HepG2 (cell line): ENCODE data around the gene PCBP2. TPM values are rescaled to one million over a fixed set of nuclear protein-coding genes. Genes with fewer than 3 reads are reported as not detected.

ENCODE experiments used
- ATAC-seq: fragments of 200-7000 bp; cut with Tn5 transposase; 3 replicates; pipeline ENCODE4 v1.9.1; 2020; ENCODE audit warnings: mild to moderate bottlenecking, moderate library complexity
- BruUV-seq: library from RNA; stranded (reverse); fragments of 400-500 nt; replicated peaks from 2 replicates; lab custom pipeline; 2021; lab: Mats Ljungman, UMichigan
- CTCF ChIA-PET: fragments of 300-600 bp; formaldehyde crosslinking; extraction: SDS; loops from one replicate; lab custom pipeline; 2021; ENCODE audit warnings: low total read pairs, inconsistent platforms, low intra/inter-chr PET ratio; lab: Yijun Ruan, JAX
- POLR2A ChIA-PET: fragments of 350-600 bp; sonication (Branson Sonifier 250); formaldehyde crosslinking; loops from one replicate; lab custom pipeline; 2020; ENCODE audit warnings: antibody characterized with exemption, inconsistent platforms; lab: Yijun Ruan, JAX
- DNase-seq: peaks from one replicate; pipeline ENCODE4 v3.0.0-alpha.2; 2015; ENCODE audit warnings: low spot score
- FAIRE-seq: peaks from 3 replicates; lab custom pipeline; 2011; peaks lifted over from hg19 to GRCh38; lab: Jason Lieb, UNC
- H2AFZ ChIP-seq: one replicate; pipeline ENCODE4 v1.6.1; 2011; ENCODE audit warnings: low read length, inconsistent platforms
- H3K27ac ChIP-seq: fragments of 300-600 bp; 3 replicates; pipeline ENCODE4 v1.8.0; 2011; ENCODE audit warnings: mixed run types, mild to moderate bottlenecking, mixed read lengths, low read length, inconsistent platforms; ENCODE audit not compliant: insufficient read depth; ENCODE audit errors: extremely low read length
- H3K27me3 ChIP-seq, 2 experiments: fragments of 200-600 bp in 1 of 2; 2 replicates in 1 of 2; 3 replicates in 1 of 2; pipeline versions ENCODE4 v1.6.0 to v1.8.0; 2011; ENCODE audit warnings: low read length in 2 of 2, mild to moderate bottlenecking in 2 of 2, moderate library complexity in 2 of 2, inconsistent platforms in 1 of 2; ENCODE audit not compliant: insufficient read depth in 2 of 2, control insufficient read depth in 1 of 2
- H3K36me3 ChIP-seq, 2 experiments: fragments of 200-600 bp in 1 of 2; replicated peaks in 1 of 2; 2 replicates in 1 of 2; 3 replicates in 1 of 2; pipeline versions ENCODE4 v1.5.1 to v1.8.0; 2011; ENCODE audit warnings: low read length in 2 of 2, inconsistent platforms in 1 of 2; ENCODE audit not compliant: insufficient read depth in 2 of 2, control insufficient read depth in 1 of 2
- H3K4me1 ChIP-seq: 2 replicates; pipeline ENCODE4 v1.5.1; 2012; ENCODE audit warnings: low read length, inconsistent platforms; ENCODE audit not compliant: insufficient read depth
- H3K4me2 ChIP-seq: 2 replicates; pipeline ENCODE4 v1.6.0; 2011; ENCODE audit warnings: low read depth, low read length, inconsistent platforms
- H3K4me3 ChIP-seq, 3 experiments: fragments of 200-600 bp in 1 of 3; sonication (generic), shearing (Covaris generic) in 1 of 3; replicated peaks in 1 of 3; 2 replicates each; pipeline ENCODE4 v1.5.1; 2011 to 2016; ENCODE audit warnings: low read length in 3 of 3, inconsistent platforms in 2 of 3, low read depth in 2 of 3, mild to moderate bottlenecking in 2 of 3, control low read depth in 1 of 3, mixed read lengths in 1 of 3; ENCODE audit not compliant: insufficient read depth in 1 of 3
- H3K79me2 ChIP-seq: one replicate; pipeline ENCODE4 v1.6.1; 2011; ENCODE audit warnings: low read length, inconsistent platforms; ENCODE audit not compliant: insufficient read depth
- H3K9ac ChIP-seq: 2 replicates; pipeline ENCODE4 v1.6.0; 2011; ENCODE audit warnings: mild to moderate bottlenecking, low read depth, low read length, inconsistent platforms; ENCODE audit not compliant: insufficient read depth
- H3K9me3 ChIP-seq: 2 replicates; pipeline ENCODE4 v1.5.1; 2012; ENCODE audit warnings: mild to moderate bottlenecking, low read length
- H4K20me1 ChIP-seq: 2 replicates; pipeline ENCODE4 v1.6.0; 2011; ENCODE audit warnings: inconsistent platforms, mild to moderate bottlenecking, low read length, moderate library complexity; ENCODE audit not compliant: insufficient read depth
- ZNF230 ChIP-seq: sonication (generic); formaldehyde crosslinking; IDR thresholded peaks from 2 replicates; pipeline ENCODE4 v1.4.0; 2020; ENCODE audit warnings: mild to moderate bottlenecking, missing genetic modification reagents
- ZNF501 ChIP-seq: sonication (generic); formaldehyde crosslinking; IDR thresholded peaks from 2 replicates; pipeline ENCODE4 v1.5.1; 2020; ENCODE audit warnings: mild to moderate bottlenecking, moderate library complexity, missing genetic modification reagents
- WGBS: methylation state at CpG from one replicate; pipeline ENCODE4 v1.1.6; 2017; ENCODE audit warnings: low lambda C conversion rate; 5-methylcytosine and 5-hydroxymethylcytosine counted together
- in situ Hi-C: cut with HindIII; loops from 2 replicates; pipeline ENCODE4 v1.10.0; 2017; ENCODE audit warnings: low pct_unique_long_range_greater_than_20kb; ENCODE audit not compliant: extremely low pct_ligation_motif_present
- intact Hi-C: fragments of 100-400 bp; cut with micrococcal nuclease; formaldehyde crosslinking; loops from one replicate; pipeline ENCODE4 v1.10.0; 2022; ENCODE audit not compliant: unreplicated experiment
- polyA plus RNA-seq, 8 experiments: library from polyadenylated mRNA; depleted of rRNA in 3 of 8; stranded (reverse) in 7 of 8; unstranded in 1 of 8; fragments of >200 nt; fragmentation: Illumina TruSeq in 4 of 8; extraction: Trizol in 4 of 8; gene quantifications; 2 replicates each; pipeline versions ENCODE4 v1.2.1 to v1.2.3, GENCODE V29; 2011 to 2016; ENCODE audit warnings: low read depth in 4 of 8, missing spikeins in 1 of 8, mixed read lengths in 1 of 8; ENCODE audit not compliant: insufficient read depth in 1 of 8
- total RNA-seq, 5 experiments: library from RNA; depleted of rRNA; stranded (reverse); fragments of >200 nt; fragmentation: Illumina TruSeq; extraction: Trizol; gene quantifications; 2 replicates each; pipeline ENCODE4 v1.2.3, GENCODE V29; 2016; ENCODE audit warnings: low read depth in 1 of 5
- TF ChIP-seq, protein P1 (sequence below): sonication (generic); formaldehyde crosslinking; IDR thresholded peaks from 2 replicates; pipeline ENCODE4 v1.4.0; 2020; ENCODE audit warnings: missing genetic modification reagents

Gene PCBP2
- total and polyA plus RNA-seq, 2 of the 13 experiments (the other 11 are each of a cell fraction or from before 2014, with no cell fraction given) = 154 to 345 TPM

DNA sequence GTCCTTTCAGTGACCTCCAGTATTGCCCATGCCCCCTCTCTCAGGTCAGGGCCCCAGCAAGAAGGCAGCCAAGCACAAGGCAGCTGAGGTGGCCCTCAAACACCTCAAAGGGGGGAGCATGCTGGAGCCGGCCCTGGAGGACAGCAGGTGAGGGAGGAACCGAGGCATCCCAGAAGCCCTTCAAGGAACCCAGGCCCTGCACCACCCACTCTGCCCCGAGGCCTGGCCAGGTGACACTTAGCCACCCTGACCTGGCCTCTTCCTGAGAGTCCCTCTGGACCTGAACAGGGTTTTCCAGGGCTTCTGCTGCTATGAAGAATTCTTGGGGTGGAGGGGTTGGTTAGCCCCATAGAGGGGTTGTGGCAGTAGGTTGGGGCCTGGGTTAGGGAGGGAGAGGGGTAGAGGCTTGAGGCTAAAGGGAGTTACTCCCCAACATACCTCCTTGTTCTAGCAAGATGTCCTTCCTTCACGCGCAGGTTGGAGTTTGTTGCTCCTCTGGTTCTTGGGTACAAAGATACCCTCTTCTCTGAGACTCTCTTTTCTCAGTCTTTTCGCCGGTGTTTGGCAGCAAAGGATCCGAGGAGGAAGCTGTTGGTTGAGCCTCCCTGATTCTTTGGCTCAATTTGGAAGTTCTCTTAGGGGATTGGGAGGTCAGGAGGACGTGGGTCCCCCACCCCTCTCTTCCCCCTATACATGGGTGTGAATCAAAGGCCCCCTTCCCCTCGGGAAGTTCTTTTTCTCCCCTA is 51.3 kb downstream of the PCBP2 start:
- Histone ChIP-seq H3K79me2 (peaks cover 16% of the 10 kb centered on the region), H3K4me3 (no peak overlapping the region), H3K9ac (0 out of 2 replicates have a peak overlapping the region, but pooled peaks have one; percentile 2), H3K4me2 (0 out of 2 replicates have a peak overlapping the region, but pooled peaks have one; percentile 96), H3K4me1 (peaks cover 28% of the 10 kb centered on the region), H4K20me1 (no peaks in the 10 kb centered on the region), H3K27ac (no peak overlapping the region), H3K36me3 (peaks cover 10 to 23% of the 10 kb centered on the region in 2 experiments; a peak in 4 of 5 replicates), H2AFZ (no peak overlapping the region), H3K27me3 (no peaks in the 10 kb centered on the region; a peak in 1 of 5 replicates)
- FAIRE-seq = no peak
- no peak for ATAC-seq
- intact Hi-C loops = no loop called here
- CTCF ChIA-PET = no interaction called here
- POLR2A ChIA-PET = no interaction called here
- BruUV-seq = no TSS peak
- no peak for DNase-seq
- WGBS = 100% methylated on average over 8 of the region's 10 CpGs
- TF ChIP-seq, protein P1, sequence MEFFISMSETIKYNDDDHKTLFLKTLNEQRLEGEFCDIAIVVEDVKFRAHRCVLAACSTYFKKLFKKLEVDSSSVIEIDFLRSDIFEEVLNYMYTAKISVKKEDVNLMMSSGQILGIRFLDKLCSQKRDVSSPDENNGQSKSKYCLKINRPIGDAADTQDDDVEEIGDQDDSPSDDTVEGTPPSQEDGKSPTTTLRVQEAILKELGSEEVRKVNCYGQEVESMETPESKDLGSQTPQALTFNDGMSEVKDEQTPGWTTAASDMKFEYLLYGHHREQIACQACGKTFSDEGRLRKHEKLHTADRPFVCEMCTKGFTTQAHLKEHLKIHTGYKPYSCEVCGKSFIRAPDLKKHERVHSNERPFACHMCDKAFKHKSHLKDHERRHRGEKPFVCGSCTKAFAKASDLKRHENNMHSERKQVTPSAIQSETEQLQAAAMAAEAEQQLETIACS (CRISPR knock-in tag) = no peak
- TF ChIP-seq ZNF230 (CRISPR knock-in tag) = no peak
- TF ChIP-seq ZNF501 = no peak
- TF ChIP-seq, all 625 proteins: peak for 0
- H3K9me3 ChIP-seq = no peaks in the 10 kb centered on the region
- in situ Hi-C loops = loop anchor here (5.0 kb wide), 1 partner anchor 176 kb away; no protein-coding TSS in a partner anchor
